ENCODE measurements around the gene IDH2.

GRCh38 chr15:90044916-90045371 is 57.3 kb downstream of the IDH2 start:
- TF ChIP-seq POLR2A (IDR thresholded peaks at IDR 0.05; ENCODE audit: low read depth, low read length) = no peak
- TF ChIP-seq CTCF (IDR thresholded peaks at IDR 0.05; ENCODE audit: extremely low read depth in 1 of 2, insufficient read depth in 1 of 2, low read depth in 1 of 2, low read length in 2 of 2) = no peak

Data from endothelial cell of umbilical vein (primary cell).